Colonic mucosa (tissue), 4 donors: ENCODE measurements around the gene GDAP1L1. TPM values are rescaled to one million over a fixed set of nuclear protein-coding genes. Genes with fewer than 3 reads are reported as not detected.

Experiments
- DNase-seq: peaks from one replicate; pipeline ENCODE4 v3.0.0-alpha.2; 2020
- H3K27ac ChIP-seq: fragments of 200-600 bp; one replicate; pipeline ENCODE4 v1.8.0; 2021
- H3K27me3 ChIP-seq: fragments of 200-600 bp; one replicate; pipeline ENCODE4 v1.8.0; 2021
- H3K36me3 ChIP-seq: fragments of 200-600 bp; one replicate; pipeline ENCODE4 v1.8.0; 2021
- H3K4me1 ChIP-seq: fragments of 200-600 bp; one replicate; pipeline ENCODE4 v1.8.0; 2021; ENCODE audit warnings: mild to moderate bottlenecking
- H3K4me3 ChIP-seq: fragments of 200-600 bp; one replicate; pipeline ENCODE4 v1.8.0; 2021
- H3K9ac ChIP-seq, 2 donors: one replicate each; pipeline ENCODE4 v1.7.0; 2013; ENCODE audit warnings: control low read depth in 2 of 2, low read depth in 2 of 2, low read length in 2 of 2
- H3K9me3 ChIP-seq: fragments of 200-600 bp; one replicate; pipeline ENCODE4 v1.8.0; 2021
- intact Hi-C: fragments of 100-400 bp; cut with DNase I; formaldehyde crosslinking; loops from one replicate; pipeline ENCODE4 v1.14.1; 2022
- total RNA-seq, 2 donors: library from RNA; stranded (reverse); fragmentation: NEBNext Ultra II Directional in 1 of 2; extraction: Animal tissue kit (Norgen Biotek cat#: 25700) in 1 of 2; gene quantifications; one replicate each; pipeline ENCODE4 v1.2.1, GENCODE V29; 2021
- TF ChIP-seq, protein P1 (sequence below): fragments of 200-600 bp; IDR thresholded peaks from one replicate; pipeline ENCODE4 v1.8.0; 2022; ENCODE audit warnings: antibody characterized with exemption, mild to moderate bottlenecking
- donor health status: healthy.
- donor health status: DM: no; HTN: no; CAD: no.
- donor health status: DM: no; HTN: no; CAD: no.

The GDAP1L1 gene
- total RNA-seq, 2 donors from 2014 or later = not detected

- H3K9ac ChIP-seq = peak overlapping the region in 1 of 2 donors; percentile 99
- no peak for DNase-seq
Observed at GRCh38 chr20:44208770-44209169, 38.3 kb upstream of the GDAP1L1 start.

GRCh38 chr20:44209686-44210405 is 37.3 kb upstream of the GDAP1L1 start:
- peaks cover 7% of the 10 kb centered on the region for H3K36me3 ChIP-seq
- peak overlapping the region; percentile 99 for H3K9ac ChIP-seq
- intact Hi-C loops = loop anchor here (10.0 kb wide), 2 partner anchors 405 to 475 kb away; no protein-coding TSS in a partner anchor
- H3K27me3 ChIP-seq = no peaks in the 10 kb centered on the region
- H3K9me3 ChIP-seq = no peaks in the 10 kb centered on the region
- H3K4me3 ChIP-seq = peak overlapping the region; percentile 89
- TF ChIP-seq, protein P1, sequence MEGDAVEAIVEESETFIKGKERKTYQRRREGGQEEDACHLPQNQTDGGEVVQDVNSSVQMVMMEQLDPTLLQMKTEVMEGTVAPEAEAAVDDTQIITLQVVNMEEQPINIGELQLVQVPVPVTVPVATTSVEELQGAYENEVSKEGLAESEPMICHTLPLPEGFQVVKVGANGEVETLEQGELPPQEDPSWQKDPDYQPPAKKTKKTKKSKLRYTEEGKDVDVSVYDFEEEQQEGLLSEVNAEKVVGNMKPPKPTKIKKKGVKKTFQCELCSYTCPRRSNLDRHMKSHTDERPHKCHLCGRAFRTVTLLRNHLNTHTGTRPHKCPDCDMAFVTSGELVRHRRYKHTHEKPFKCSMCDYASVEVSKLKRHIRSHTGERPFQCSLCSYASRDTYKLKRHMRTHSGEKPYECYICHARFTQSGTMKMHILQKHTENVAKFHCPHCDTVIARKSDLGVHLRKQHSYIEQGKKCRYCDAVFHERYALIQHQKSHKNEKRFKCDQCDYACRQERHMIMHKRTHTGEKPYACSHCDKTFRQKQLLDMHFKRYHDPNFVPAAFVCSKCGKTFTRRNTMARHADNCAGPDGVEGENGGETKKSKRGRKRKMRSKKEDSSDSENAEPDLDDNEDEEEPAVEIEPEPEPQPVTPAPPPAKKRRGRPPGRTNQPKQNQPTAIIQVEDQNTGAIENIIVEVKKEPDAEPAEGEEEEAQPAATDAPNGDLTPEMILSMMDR = no peak
- peak; percentile 68 for DNase-seq
- H3K4me1 ChIP-seq = peaks cover 3% of the 10 kb centered on the region
- H3K27ac ChIP-seq = peak overlapping the region; percentile 99

More at GRCh38 chr20:44208770-44209169, 38.3 kb upstream of the GDAP1L1 start:
- intact Hi-C loops = no loop called here
- TF ChIP-seq, protein P1 = no peak
- no peaks in the 10 kb centered on the region for H3K9me3 ChIP-seq
- peaks cover 7% of the 10 kb centered on the region for H3K36me3 ChIP-seq
- no peaks in the 10 kb centered on the region for H3K27me3 ChIP-seq
- no peak overlapping the region for H3K27ac ChIP-seq
- H3K4me1 ChIP-seq = peaks cover 3% of the 10 kb centered on the region
- H3K4me3 ChIP-seq = peak overlapping the region; percentile 89

DNA sequence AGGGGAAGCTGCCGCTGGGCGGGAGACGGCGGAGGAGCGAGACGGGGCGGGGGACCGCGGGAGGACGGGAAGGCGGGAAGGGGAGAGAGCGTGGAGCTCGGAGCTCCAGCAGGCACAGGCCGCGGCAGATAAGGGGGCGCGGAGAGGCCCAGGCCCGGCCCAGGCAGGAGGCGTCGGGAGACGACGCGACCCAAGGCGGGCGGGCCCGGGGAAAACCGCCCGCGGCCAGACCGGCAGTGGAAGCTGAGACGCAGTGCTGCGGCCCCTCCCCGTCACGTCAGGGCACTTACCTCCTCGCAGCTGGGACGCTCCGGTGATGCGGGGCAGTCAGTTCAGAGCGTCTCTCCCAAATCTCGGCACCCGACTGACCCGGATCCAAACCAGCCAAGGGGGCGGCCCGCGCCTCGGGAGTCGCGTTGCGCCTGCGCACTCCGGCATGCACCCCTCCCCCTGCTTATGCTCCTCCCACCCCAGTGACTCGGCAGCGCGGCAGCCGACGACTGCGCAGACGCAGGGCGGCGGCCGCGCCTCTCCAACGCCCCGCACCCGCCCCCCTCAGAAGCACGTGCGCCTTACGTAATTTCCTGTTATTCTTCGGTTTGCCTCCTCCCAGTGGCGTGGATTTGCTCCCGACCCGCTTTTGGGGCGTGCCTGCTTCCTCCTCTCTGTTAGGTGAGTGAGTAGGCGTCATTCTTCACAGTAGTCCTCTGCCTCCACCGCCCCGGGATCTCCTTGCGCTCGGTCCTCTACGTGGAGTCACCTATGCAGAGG is 36.5 kb upstream of the GDAP1L1 start, which contains the start of gene OSER1:
Gene OSER1, minus strand, starts transcription at position 366 of the 771 bp plus-strand sequence. CDS start 3,814 bp downstream, outside the sequence.
- TF ChIP-seq, protein P1 = no peak
- DNase-seq = peak; percentile 99
- H3K9ac ChIP-seq = peak within 1 kb of the TSS; percentile 99
- no peaks in the 10 kb centered on the region for H3K27me3 ChIP-seq
- H3K27ac ChIP-seq = peak within 1 kb of the TSS; percentile 99
- no peaks in the 10 kb centered on the region for H3K36me3 ChIP-seq
- peak within 1 kb of the TSS; percentile 89 for H3K4me3 ChIP-seq
- H3K9me3 ChIP-seq = no peaks in the 10 kb centered on the region
- H3K4me1 ChIP-seq = peaks cover 3% of the 10 kb centered on the region
- intact Hi-C loops = loop anchor here (10.0 kb wide), 2 partner anchors 404 to 474 kb away; no protein-coding TSS in a partner anchor

- no peaks in the 10 kb centered on the region for H3K9me3 ChIP-seq
- peak; percentile 55 for DNase-seq
- no peaks in the 10 kb centered on the region for H3K36me3 ChIP-seq
- H3K4me1 ChIP-seq = peaks cover 3% of the 10 kb centered on the region
- H3K27ac ChIP-seq = peak overlapping the region; percentile 99
- intact Hi-C loops = loop anchor here (10.0 kb wide), 2 partner anchors 403 to 473 kb away; no protein-coding TSS in a partner anchor
- H3K9ac ChIP-seq = peak overlapping the region; percentile 64 to 99
- H3K4me3 ChIP-seq = peak overlapping the region; percentile 89
- TF ChIP-seq, protein P1 = no peak
- H3K27me3 ChIP-seq = no peaks in the 10 kb centered on the region
Observed at GRCh38 chr20:44211177-44212039, 35.7 kb upstream of the GDAP1L1 start.
